Muscle of leg (tissue), 16 donors: ENCODE data around the gene UNC79. TPM values are rescaled to one million over a fixed set of nuclear protein-coding genes. Genes with fewer than 3 reads are reported as not detected.
"Not testable (repeated sequence)": the region's sequence is repeated elsewhere in the genome, so short reads cannot be mapped to it uniquely, and the experiment has no call there.

Experiments
- DNase-seq: peaks from one replicate; pipeline ENCODE4 v3.0.0; 2013
- H3K27ac ChIP-seq: one replicate; pipeline ENCODE4 v1.5.1; 2013; ENCODE audit warnings: mild to moderate bottlenecking, low read length, control low read depth
- H3K27me3 ChIP-seq: one replicate; pipeline ENCODE4 v1.6.1; 2013; ENCODE audit warnings: low read length; ENCODE audit not compliant: control insufficient read depth, insufficient read depth
- H3K36me3 ChIP-seq: one replicate; pipeline ENCODE4 v1.6.1; 2013; ENCODE audit warnings: low read length; ENCODE audit not compliant: control insufficient read depth, insufficient read depth
- H3K4me1 ChIP-seq: one replicate; pipeline ENCODE4 v1.6.1; 2013; ENCODE audit warnings: low read length; ENCODE audit not compliant: control insufficient read depth, insufficient read depth
- H3K4me3 ChIP-seq: one replicate; pipeline ENCODE4 v1.5.1; 2013; ENCODE audit warnings: low read length, control low read depth
- H3K9me3 ChIP-seq: replicated peaks from 2 replicates; pipeline ENCODE4 v1.6.1; 2013; ENCODE audit warnings: low read depth, low read length; ENCODE audit not compliant: control insufficient read depth
- WGBS: methylation state at CpG from one replicate; pipeline ENCODE4 v1.1.5; 2013; ENCODE audit warnings: missing lambda C conversion rate; ENCODE audit not compliant: insufficient coverage; 5-methylcytosine and 5-hydroxymethylcytosine counted together
- long read RNA-seq, 11 donors: transcript quantifications; one replicate each; lab custom pipeline, GENCODE V29; 2026
- polyA plus RNA-seq, 8 donors: library from polyadenylated mRNA; unstranded; fragments of 120-200 nt; gene quantifications; one replicate each; pipeline versions ENCODE4 v1.2.1 to v1.2.3, GENCODE V29; 2013; ENCODE audit warnings: inconsistent platforms in 1 of 8, low replicate concordance in 1 of 8; ENCODE audit not compliant: insufficient read length in 8 of 8, insufficient read depth in 1 of 8
- total RNA-seq: library from RNA; stranded (reverse); fragments of 120-200 nt; gene quantifications from one replicate; pipeline ENCODE4 v1.2.4, GENCODE V29; 2013

Gene UNC79
- total RNA-seq (0.27 TPM), polyA plus RNA-seq (under 1 TPM; 0.24 to 0.60 (median 0.37) TPM)
- long read RNA-seq, donor 1, result 0 reads
- long read RNA-seq, donor 2, result 0 reads
- long read RNA-seq, donor 3, result 0 reads
- long read RNA-seq, donor 4, result 0 reads
- long read RNA-seq, donor 5, result 0 reads
- long read RNA-seq, donor 6, result 0 reads
- long read RNA-seq, donor 7, result 0 reads
- long read RNA-seq, donor 8, result 0 reads
- long read RNA-seq, donor 9, result 0 reads
- long read RNA-seq, donor 10, result 0 reads
- long read RNA-seq, donor 11, result 0 reads

DNA sequence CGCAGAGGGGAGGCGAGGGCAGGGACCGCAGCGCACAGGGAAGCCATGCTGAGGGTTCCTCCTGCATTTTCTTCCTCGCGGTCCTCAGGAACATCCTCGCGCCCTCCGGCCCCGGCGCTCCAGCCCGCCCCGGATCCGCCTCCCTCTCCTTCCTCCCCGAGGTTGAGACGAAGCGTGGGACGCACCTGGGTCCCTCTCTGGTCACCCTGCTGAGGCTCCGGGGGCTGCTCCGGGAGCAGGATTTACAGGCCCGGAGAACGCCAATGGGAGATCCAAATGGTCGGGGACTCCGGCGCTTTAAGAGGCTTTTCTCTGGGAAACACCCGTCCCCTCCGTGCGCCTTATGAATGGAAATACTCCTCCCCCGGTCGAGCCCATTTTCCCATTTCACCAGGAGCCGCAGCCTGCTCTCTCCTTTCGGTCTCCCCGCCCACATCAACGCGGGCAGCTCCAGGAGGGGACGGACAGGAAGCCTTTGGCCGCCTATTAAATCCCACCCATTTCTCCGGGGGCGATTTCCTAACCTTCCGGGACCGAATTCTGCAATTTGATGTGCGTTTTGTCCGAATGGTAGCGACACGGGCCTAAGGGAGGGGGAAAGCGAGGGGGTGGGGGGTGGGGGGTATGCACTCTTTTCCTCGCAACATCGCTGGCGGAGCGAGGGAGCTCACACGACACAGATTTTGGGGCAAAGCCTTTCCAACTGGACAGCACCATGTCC lies at the start of gene UNC79:
TSS of gene UNC79 (plus strand) at position 625 of the 721 bp plus-strand sequence. CDS start at position 716, 91 bp downstream.
- H3K27me3 ChIP-seq, result peaks cover 18% of the 10 kb centered on the region
- H3K4me1 ChIP-seq, result peaks cover 10% of the 10 kb centered on the region
- DNase-seq, result peak; percentile 23
- H3K9me3 ChIP-seq, result peaks cover 5% of the 10 kb centered on the region
- WGBS, result 0% methylated on average over 35 of the region's 51 CpGs
- H3K27ac ChIP-seq, result no peak within 1 kb of the TSS
- peak within 1 kb of the TSS; percentile 8 for H3K4me3 ChIP-seq
- H3K36me3 ChIP-seq, result no peaks in the 10 kb centered on the region

DNA sequence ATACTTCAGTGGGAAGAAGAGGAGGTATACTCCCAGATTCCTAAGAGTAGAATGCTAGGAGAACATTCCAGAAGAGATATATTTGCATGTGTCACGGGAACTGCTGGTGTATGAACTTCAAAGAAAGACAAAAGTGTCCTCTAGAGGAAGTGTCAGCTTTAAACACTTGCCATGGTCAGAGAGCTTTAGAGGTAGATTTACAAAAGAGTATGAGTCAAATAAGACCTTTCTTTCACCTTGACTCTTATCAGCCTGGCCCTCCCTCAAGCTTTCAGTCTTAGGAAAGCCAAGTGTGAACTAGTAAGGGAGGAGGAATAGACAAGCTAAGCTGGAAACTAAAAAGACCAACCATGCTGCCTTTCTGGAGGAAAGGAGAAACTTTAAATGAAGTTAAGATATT lies 49.1 kb upstream of the UNC79 start:
- Histone ChIP-seq H3K9me3 (no peaks in the 10 kb centered on the region), H3K4me1 (no peaks in the 10 kb centered on the region), H3K4me3 (no peak overlapping the region), H3K36me3 (no peaks in the 10 kb centered on the region), H3K27ac (no peak overlapping the region), H3K27me3 (no peaks in the 10 kb centered on the region)
- DNase-seq, result no peak
- WGBS, result no CpG with 5 or more reads among the region's 1 CpG

DNA sequence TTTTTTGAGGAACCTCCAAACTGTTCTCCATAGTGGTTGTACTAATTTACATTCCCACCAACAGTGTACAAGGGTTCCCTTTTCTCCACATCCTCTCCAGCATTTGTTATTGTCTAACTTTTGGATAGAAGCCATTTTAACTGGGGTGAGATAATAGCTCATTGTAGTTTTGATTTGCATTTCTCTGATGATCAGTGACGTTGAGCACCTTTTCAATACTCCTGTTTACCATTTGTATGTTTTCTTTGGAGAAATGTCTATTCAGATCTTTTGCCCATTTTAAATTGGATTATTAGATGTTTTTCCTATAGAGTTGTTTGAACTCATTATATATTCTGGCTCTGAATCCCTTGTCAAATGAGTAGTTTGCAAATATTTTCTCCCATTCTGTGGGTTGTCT lies 46.5 kb upstream of the UNC79 start:
- H3K27me3 ChIP-seq, H3K9me3 ChIP-seq, H3K36me3 ChIP-seq, DNase-seq, H3K4me3 ChIP-seq, H3K4me1 ChIP-seq, H3K27ac ChIP-seq: not testable (repeated sequence)
- WGBS, result no CpG with 5 or more reads among the region's 1 CpG

DNA sequence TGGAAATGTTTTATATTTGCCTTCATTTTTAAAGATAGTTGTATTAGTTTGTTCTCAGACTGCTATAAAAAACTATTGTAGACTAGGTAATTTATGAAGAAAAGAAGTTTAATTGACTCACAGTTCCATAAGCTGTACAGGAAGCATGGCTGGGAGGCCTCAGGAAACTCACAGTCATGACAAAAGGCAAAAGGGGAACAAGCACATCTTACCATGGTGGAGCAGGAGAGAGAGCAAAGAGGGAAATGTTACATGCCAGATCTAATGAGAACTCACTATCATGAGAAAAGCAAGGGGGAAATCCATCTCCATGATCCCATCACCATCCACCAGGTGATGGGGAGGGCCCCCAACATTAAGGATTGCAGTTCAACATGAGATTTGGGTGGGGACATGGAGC lies 35.5 kb upstream of the UNC79 start:
- peak; percentile 25 for DNase-seq
- no peaks in the 10 kb centered on the region for H3K4me1 ChIP-seq
- no peak overlapping the region for H3K4me3 ChIP-seq
- no peaks in the 10 kb centered on the region for H3K36me3 ChIP-seq
- H3K27me3 ChIP-seq, result no peaks in the 10 kb centered on the region
- no peak overlapping the region for H3K27ac ChIP-seq
- H3K9me3 ChIP-seq, result peaks cover 2% of the 10 kb centered on the region

DNA sequence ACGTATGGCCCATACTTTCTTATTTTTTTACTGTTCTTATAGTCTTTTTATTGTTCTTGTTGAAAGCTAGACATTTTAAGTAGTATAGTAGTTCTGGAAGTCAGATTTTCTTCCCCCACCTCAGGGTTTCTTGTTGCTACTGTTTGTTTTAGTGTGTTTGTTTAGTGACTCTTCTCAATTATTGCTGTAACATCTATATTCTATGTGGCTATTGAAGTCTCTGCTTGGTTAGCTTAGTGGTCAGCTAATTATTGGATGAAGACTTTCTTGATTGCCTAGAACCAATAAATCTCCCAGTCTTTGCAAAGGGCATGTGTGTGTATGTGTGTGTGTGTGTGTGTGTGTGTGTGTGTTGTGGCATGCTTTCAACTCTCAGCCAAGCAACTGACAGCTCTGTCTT lies 34.3 kb upstream of the UNC79 start:
- H3K4me3 ChIP-seq, result no peak overlapping the region
- no peaks in the 10 kb centered on the region for H3K4me1 ChIP-seq
- DNase-seq, result no peak
- no peaks in the 10 kb centered on the region for H3K36me3 ChIP-seq
- H3K27me3 ChIP-seq, result peaks cover 2% of the 10 kb centered on the region
- no CpG with 5 or more reads among the region's 1 CpG for WGBS
- no peak overlapping the region for H3K27ac ChIP-seq
- H3K9me3 ChIP-seq, result peaks cover 2% of the 10 kb centered on the region

DNA sequence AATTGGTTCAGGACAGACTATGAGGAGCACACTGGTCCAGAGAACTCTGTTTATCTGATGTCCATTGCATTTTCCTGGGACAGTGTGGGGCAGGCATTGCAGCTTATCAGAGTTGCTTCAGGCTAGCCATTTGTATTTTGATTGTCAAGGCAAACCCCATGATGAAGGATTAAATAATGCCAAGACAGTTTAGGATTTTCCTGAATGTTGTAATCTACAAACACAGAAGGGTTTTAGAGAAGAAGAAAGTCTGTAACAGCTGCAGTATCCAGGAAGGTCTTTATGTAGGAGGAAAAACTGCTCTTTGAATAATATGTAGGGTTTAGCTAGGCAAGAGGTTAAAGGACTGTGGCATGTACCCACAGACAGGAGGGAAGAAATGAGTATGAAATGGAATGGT lies 32.2 kb upstream of the UNC79 start:
- peaks cover 2% of the 10 kb centered on the region for H3K27me3 ChIP-seq
- H3K27ac ChIP-seq, result no peak overlapping the region
- no peak for DNase-seq
- no peaks in the 10 kb centered on the region for H3K36me3 ChIP-seq
- H3K4me1 ChIP-seq, result no peaks in the 10 kb centered on the region
- H3K9me3 ChIP-seq, result peaks cover 2% of the 10 kb centered on the region
- H3K4me3 ChIP-seq, result no peak overlapping the region

DNA sequence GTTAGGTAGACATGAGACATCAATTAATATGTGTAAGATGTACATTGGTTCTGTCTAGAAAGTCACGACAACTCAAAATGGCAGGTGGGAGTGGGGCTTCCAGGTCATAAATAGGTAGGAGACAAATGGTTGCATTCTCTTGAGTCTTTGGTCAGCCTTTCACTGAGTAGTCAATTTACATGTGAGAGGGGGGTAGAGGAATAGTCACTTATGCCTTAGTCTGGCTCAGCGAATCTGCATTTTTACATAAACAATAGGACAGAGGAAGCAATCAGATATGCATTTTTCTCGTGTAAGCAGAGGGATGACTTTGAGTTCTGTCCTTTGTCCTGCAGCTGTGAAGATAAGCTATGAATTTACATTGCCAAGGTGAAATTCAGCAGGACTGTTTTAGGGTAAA lies 27.8 kb upstream of the UNC79 start:
- 100% methylated on average over 1 of the region's 3 CpGs for WGBS
- Histone ChIP-seq H3K4me3 (no peak overlapping the region), H3K4me1 (no peaks in the 10 kb centered on the region), H3K36me3 (no peaks in the 10 kb centered on the region), H3K27me3 (peaks cover 2% of the 10 kb centered on the region), H3K27ac (no peak overlapping the region), H3K9me3 (no peaks in the 10 kb centered on the region)
- DNase-seq, result no peak

DNA sequence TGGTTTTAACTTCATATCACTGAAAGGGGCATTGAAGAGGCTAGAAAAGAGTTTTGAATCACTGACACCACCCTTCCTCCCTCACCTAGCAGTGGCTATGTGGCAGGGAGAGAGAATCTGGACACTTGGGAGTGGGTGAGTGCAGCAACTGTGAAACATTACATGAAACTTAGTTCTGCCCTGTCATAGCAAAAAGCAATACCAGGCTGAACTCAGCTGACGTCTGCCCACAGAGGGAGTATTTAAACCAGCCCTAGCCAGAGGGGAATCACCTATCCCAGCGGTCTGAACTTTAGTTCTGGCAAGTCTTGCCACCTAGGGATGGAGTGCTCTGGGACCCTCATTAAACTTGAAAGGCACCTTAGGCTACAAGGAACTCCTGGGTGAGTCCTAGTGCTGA lies 20.7 kb upstream of the UNC79 start:
- no peaks in the 10 kb centered on the region for H3K9me3 ChIP-seq

DNA sequence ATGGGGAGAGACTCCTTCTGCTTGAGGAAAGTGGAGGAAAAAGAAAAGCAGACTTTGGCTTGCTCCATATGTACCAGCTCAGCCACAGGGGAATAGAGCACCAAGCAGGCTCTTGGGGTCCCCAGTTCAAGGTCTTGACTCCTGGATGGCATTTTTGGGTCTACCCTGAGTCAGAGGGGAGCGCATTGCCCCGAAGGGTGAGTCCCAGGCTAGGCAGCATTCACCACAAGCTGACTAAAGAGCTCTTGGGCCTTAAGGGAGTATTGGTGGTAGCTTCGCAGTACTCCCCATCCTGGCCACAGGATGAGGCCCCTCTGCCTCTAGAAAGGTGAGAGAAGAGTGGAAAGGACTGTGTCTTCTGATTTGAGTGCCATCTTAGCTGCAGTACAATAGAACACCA lies 19.8 kb upstream of the UNC79 start:
- no peak overlapping the region for H3K4me3 ChIP-seq
- H3K4me1 ChIP-seq, result no peaks in the 10 kb centered on the region
- 80% methylated on average over 1 of the region's 3 CpGs for WGBS
- no peak for DNase-seq
- H3K36me3 ChIP-seq, result no peaks in the 10 kb centered on the region
- no peak overlapping the region for H3K27ac ChIP-seq
- no peaks in the 10 kb centered on the region for H3K9me3 ChIP-seq
- no peaks in the 10 kb centered on the region for H3K27me3 ChIP-seq

More for the DNA sequence above, 20.7 kb upstream of the UNC79 start:
- no peaks in the 10 kb centered on the region for H3K4me1 ChIP-seq
- no peaks in the 10 kb centered on the region for H3K27me3 ChIP-seq
- no peak for DNase-seq
- no peaks in the 10 kb centered on the region for H3K36me3 ChIP-seq
- no peak overlapping the region for H3K4me3 ChIP-seq
- WGBS, result 42% methylated on average over 2 of the region's 2 CpGs
- H3K27ac ChIP-seq, result no peak overlapping the region

DNA sequence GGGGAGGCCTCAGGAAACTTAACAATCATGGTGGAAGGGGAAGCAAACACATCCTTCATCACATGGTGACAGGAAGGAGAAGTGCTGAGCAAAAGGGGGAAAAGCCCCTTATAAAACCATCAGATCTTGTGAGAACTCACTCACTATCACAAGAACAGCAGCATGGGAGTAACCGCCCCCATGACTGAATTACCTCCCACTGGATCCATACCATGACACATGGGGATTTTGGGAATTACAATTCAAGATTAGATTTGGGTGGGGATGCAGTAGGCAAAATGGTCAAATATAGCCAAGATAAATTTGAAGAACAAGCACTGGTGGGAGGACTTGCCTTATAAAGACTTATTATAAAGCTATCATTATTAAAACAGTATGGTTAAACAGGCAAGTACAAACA lies 5.6 kb upstream of the UNC79 start:
- WGBS, result no CpG with 5 or more reads among the region's 1 CpG
- H3K36me3 ChIP-seq, DNase-seq, H3K4me3 ChIP-seq, H3K4me1 ChIP-seq, H3K27me3 ChIP-seq, H3K9me3 ChIP-seq, H3K27ac ChIP-seq: not testable (repeated sequence)
